AG08396 (cell line): ENCODE data around the gene C6orf89.
"Not testable (repeated sequence)": the region's sequence is repeated elsewhere in the genome, so short reads cannot be mapped to it uniquely, and the experiment has no call there.

Experiments used
- DNase-seq: peaks from one replicate; pipeline ENCODE4 v3.0.0; 2012; ENCODE audit warnings: low spot score, mixed read lengths

Gene C6orf89

GRCh38 chr6:36924131-36924530 is 38.4 kb downstream of the C6orf89 start:
- DNase-seq: no peak

- DNase-seq: no peak
Measured at GRCh38 chr6:36924778-36925374, 39.1 kb downstream of the C6orf89 start.

GRCh38 chr6:36925809-36926208 is 40.1 kb downstream of the C6orf89 start:
- no peak for DNase-seq

GRCh38 chr6:36926708-36927513 is 41.2 kb downstream of the C6orf89 start:
- no peak for DNase-seq

GRCh38 chr6:36927691-36928546 is 42.2 kb downstream of the C6orf89 start:
- no peak for DNase-seq

GRCh38 chr6:36928547-36928918 is 42.8 kb downstream of the C6orf89 start:
- DNase-seq: no peak

- no peak for DNase-seq
Measured at GRCh38 chr6:36929152-36929551, 43.4 kb downstream of the C6orf89 start.

GRCh38 chr6:36929607-36930006 is 43.9 kb downstream of the C6orf89 start:
- DNase-seq: peak; percentile 43

- DNase-seq: no peak
Measured at GRCh38 chr6:36930483-36930882, 44.7 kb downstream of the C6orf89 start.

- DNase-seq: no peak
Measured at GRCh38 chr6:36933102-36933501, 47.4 kb downstream of the C6orf89 start.

- no peak for DNase-seq
Measured at GRCh38 chr6:36933519-36933918, 47.8 kb downstream of the C6orf89 start.

- no peak for DNase-seq
Measured at GRCh38 chr6:36934901-36935300, 49.1 kb downstream of the C6orf89 start.

GRCh38 chr6:36936824-36937223 is 51.1 kb downstream of the C6orf89 start:
- DNase-seq: no peak

- no peak for DNase-seq
Measured at GRCh38 chr6:36937896-36938295, 52.1 kb downstream of the C6orf89 start.

- DNase-seq: peak; percentile 83
Measured at GRCh38 chr6:36938536-36938935, 52.8 kb downstream of the C6orf89 start.

- DNase-seq: not testable (repeated sequence)
Measured at GRCh38 chr6:36939005-36939404, 53.3 kb downstream of the C6orf89 start.

GRCh38 chr6:36940027-36940426 is 54.3 kb downstream of the C6orf89 start:
- DNase-seq: no peak

- DNase-seq: not testable (repeated sequence)
Measured at GRCh38 chr6:36941561-36941960, 55.8 kb downstream of the C6orf89 start.

- not testable (repeated sequence) for DNase-seq
Measured at GRCh38 chr6:36942329-36942728, 56.6 kb downstream of the C6orf89 start.

GRCh38 chr6:36944650-36945049 is 58.9 kb downstream of the C6orf89 start:
- DNase-seq: no peak

- no peak for DNase-seq
Measured at GRCh38 chr6:36945301-36945700, 59.5 kb downstream of the C6orf89 start.

- DNase-seq: peak; percentile 3
Measured at GRCh38 chr6:36946526-36946925, 60.8 kb downstream of the C6orf89 start.
